Activated CD8-positive, alpha-beta memory T cell treated with anti-CD3 and anti-CD28 coated beads for 36 hours (primary cell): Measurements from ENCODE around the gene TADA2B. TPM values are rescaled to one million over a fixed set of nuclear protein-coding genes. Genes with fewer than 3 reads are reported as not detected.

Source experiments
- total RNA-seq, 2 experiments: library from RNA; stranded (reverse); gene quantifications; one replicate each; pipeline ENCODE4 v1.2.3, GENCODE V29; 2021

The TADA2B gene
- total RNA-seq, 2 experiments from 2014 or later: 13.7 to 14.0 TPM

Other genes starting within 250 kb of the TADA2B start
- gene TBC1D14, start 133.5 kb upstream of the TADA2B start, total RNA-seq: 10 to 100 TPM; 46.9 to 47.4 TPM
- 100 to 1,000 TPM; 113 TPM for gene GRPEL1, start 24.7 kb downstream of the TADA2B start, total RNA-seq
- gene SORCS2, start 149.2 kb downstream of the TADA2B start, total RNA-seq: not detected